Measurements from ENCODE around the gene CXCL6. TPM values are rescaled to one million over a fixed set of nuclear protein-coding genes. Genes with fewer than 3 reads are reported as not detected.

The CXCL6 gene
- total RNA-seq, 1 donor from 2014 or later, result 0.16 TPM

GRCh38 chr4:73860181-73860580 lies 23.7 kb downstream of the CXCL6 start:
- no peaks in the 10 kb centered on the region for H3K36me3 Mint-ChIP-seq
- no peak for DNase-seq (ENCODE audit: low spot score in 2 of 2, unreplicated experiment in 2 of 2)
- no peak overlapping the region for H3K27ac Mint-ChIP-seq
- no peaks in the 10 kb centered on the region for H3K4me1 Mint-ChIP-seq
- no peak overlapping the region for H3K4me3 Mint-ChIP-seq
- H3K27me3 Mint-ChIP-seq (ENCODE audit: low read depth), result peaks cover 43% of the 10 kb centered on the region
- TF ChIP-seq, protein P1, sequence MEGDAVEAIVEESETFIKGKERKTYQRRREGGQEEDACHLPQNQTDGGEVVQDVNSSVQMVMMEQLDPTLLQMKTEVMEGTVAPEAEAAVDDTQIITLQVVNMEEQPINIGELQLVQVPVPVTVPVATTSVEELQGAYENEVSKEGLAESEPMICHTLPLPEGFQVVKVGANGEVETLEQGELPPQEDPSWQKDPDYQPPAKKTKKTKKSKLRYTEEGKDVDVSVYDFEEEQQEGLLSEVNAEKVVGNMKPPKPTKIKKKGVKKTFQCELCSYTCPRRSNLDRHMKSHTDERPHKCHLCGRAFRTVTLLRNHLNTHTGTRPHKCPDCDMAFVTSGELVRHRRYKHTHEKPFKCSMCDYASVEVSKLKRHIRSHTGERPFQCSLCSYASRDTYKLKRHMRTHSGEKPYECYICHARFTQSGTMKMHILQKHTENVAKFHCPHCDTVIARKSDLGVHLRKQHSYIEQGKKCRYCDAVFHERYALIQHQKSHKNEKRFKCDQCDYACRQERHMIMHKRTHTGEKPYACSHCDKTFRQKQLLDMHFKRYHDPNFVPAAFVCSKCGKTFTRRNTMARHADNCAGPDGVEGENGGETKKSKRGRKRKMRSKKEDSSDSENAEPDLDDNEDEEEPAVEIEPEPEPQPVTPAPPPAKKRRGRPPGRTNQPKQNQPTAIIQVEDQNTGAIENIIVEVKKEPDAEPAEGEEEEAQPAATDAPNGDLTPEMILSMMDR (IDR thresholded peaks at IDR 0.05; ENCODE audit: unreplicated experiment), result no peak
- H3K9me3 Mint-ChIP-seq, result no peaks in the 10 kb centered on the region

- H3K36me3 Mint-ChIP-seq, result no peaks in the 10 kb centered on the region
- no peak for DNase-seq (ENCODE audit: low spot score in 2 of 2, unreplicated experiment in 2 of 2)
- H3K27ac Mint-ChIP-seq, result no peak overlapping the region
- no peak overlapping the region for H3K4me3 Mint-ChIP-seq
- TF ChIP-seq, protein P1 (IDR thresholded peaks at IDR 0.05; ENCODE audit: unreplicated experiment), result no peak
- H3K4me1 Mint-ChIP-seq, result no peaks in the 10 kb centered on the region
- H3K9me3 Mint-ChIP-seq, result no peaks in the 10 kb centered on the region
- peaks cover 45% of the 10 kb centered on the region for H3K27me3 Mint-ChIP-seq (ENCODE audit: low read depth)
These were observed 24.4 kb downstream of the CXCL6 start for GRCh38 chr4:73860917-73861316.

GRCh38 chr4:73862322-73862721 lies 25.8 kb downstream of the CXCL6 start:
- H3K9me3 Mint-ChIP-seq, result no peaks in the 10 kb centered on the region
- no peaks in the 10 kb centered on the region for H3K4me1 Mint-ChIP-seq
- H3K4me3 Mint-ChIP-seq, result no peak overlapping the region
- TF ChIP-seq, protein P1 (IDR thresholded peaks at IDR 0.05; ENCODE audit: unreplicated experiment), result no peak
- H3K36me3 Mint-ChIP-seq, result no peaks in the 10 kb centered on the region
- no peak overlapping the region for H3K27ac Mint-ChIP-seq
- DNase-seq (ENCODE audit: low spot score in 2 of 2, unreplicated experiment in 2 of 2), result no peak
- H3K27me3 Mint-ChIP-seq (ENCODE audit: low read depth), result peaks cover 56% of the 10 kb centered on the region

GRCh38 chr4:73864365-73864764 lies 27.9 kb downstream of the CXCL6 start:
- H3K9me3 Mint-ChIP-seq, result no peaks in the 10 kb centered on the region
- peaks cover 13% of the 10 kb centered on the region for H3K4me1 Mint-ChIP-seq
- TF ChIP-seq, protein P1 (IDR thresholded peaks at IDR 0.05; ENCODE audit: unreplicated experiment), result no peak
- no peaks in the 10 kb centered on the region for H3K36me3 Mint-ChIP-seq
- H3K27ac Mint-ChIP-seq, result no peak overlapping the region
- H3K4me3 Mint-ChIP-seq, result no peak overlapping the region
- DNase-seq (ENCODE audit: low spot score in 2 of 2, unreplicated experiment in 2 of 2), result no peak
- H3K27me3 Mint-ChIP-seq (ENCODE audit: low read depth), result peaks cover 72% of the 10 kb centered on the region

DNA sequence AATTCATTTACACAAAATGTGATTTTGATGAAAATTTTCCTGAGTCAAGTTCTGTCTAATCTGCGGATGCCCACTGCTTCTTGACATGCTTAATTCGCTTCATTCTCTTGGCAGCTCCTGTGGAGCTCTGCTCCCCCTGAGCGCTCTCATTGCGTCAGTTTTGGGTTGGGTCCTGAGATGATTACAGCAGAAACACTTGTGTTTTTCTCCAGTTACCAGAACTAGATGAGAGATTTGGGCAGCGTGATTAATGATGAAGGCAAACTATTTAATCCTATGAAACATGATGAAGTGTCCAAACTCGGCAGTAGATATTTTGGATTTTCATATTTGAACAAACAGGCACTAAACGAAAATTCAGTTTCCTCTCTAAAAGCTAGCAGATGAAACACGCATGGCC lies 28.5 kb downstream of the CXCL6 start:
- peaks cover 74% of the 10 kb centered on the region for H3K27me3 Mint-ChIP-seq (ENCODE audit: low read depth)
- H3K9me3 Mint-ChIP-seq, result no peaks in the 10 kb centered on the region
- peaks cover 17% of the 10 kb centered on the region for H3K4me1 Mint-ChIP-seq
- DNase-seq (ENCODE audit: low spot score in 2 of 2, unreplicated experiment in 2 of 2), result no peak
- H3K4me3 Mint-ChIP-seq, result no peak overlapping the region
- TF ChIP-seq, protein P1 (IDR thresholded peaks at IDR 0.05; ENCODE audit: unreplicated experiment), result no peak
- no peak overlapping the region for H3K27ac Mint-ChIP-seq
- H3K36me3 Mint-ChIP-seq, result no peaks in the 10 kb centered on the region
